Fibroblast of lung (primary cell): Measurements from ENCODE around the gene TBX20. TPM values are rescaled to one million over a fixed set of nuclear protein-coding genes. Genes with fewer than 3 reads are reported as not detected.
"Not testable (repeated sequence)": the region's sequence is repeated elsewhere in the genome, so short reads cannot be mapped to it uniquely, and the experiment has no call there.

ENCODE experiments used
- DNase-seq, 2 donors: peaks; one replicate each; pipeline versions ENCODE4 v3.0.0 to v3.0.0-alpha.2; 2010; ENCODE audit warnings: low read depth in 2 of 2
- H2AFZ ChIP-seq: 2 replicates; pipeline ENCODE4 v1.5.1; 2012; ENCODE audit warnings: low read length, control low read depth, inconsistent platforms
- H3K27ac ChIP-seq: 2 replicates; pipeline ENCODE4 v1.5.1; 2011; ENCODE audit warnings: low read length, control low read depth; ENCODE audit not compliant: insufficient read depth
- H3K27me3 ChIP-seq: 2 replicates; pipeline ENCODE4 v1.5.1; 2011; ENCODE audit warnings: mild to moderate bottlenecking, low read length; ENCODE audit not compliant: control insufficient read depth, insufficient read depth
- H3K36me3 ChIP-seq: 2 replicates; pipeline ENCODE4 v1.5.1; 2011; ENCODE audit warnings: low read length; ENCODE audit not compliant: control insufficient read depth, insufficient read depth
- H3K4me1 ChIP-seq: 2 replicates; pipeline ENCODE4 v1.5.1; 2011; ENCODE audit warnings: low read length; ENCODE audit not compliant: control insufficient read depth, insufficient read depth; ENCODE audit errors: extremely low read depth
- H3K4me2 ChIP-seq: 2 replicates; pipeline ENCODE4 v1.5.1; 2011; ENCODE audit warnings: low read length, control low read depth; ENCODE audit not compliant: insufficient read depth; ENCODE audit errors: extremely low read depth
- H3K4me3 ChIP-seq, 4 experiments: fragments of 200-600 bp in 1 of 4; sonication (generic) in 1 of 4; replicated peaks in 1 of 4; 2 replicates each; pipeline ENCODE4 v1.5.1; 2011 to 2016; ENCODE audit warnings: low read length in 4 of 4, low read depth in 3 of 4, mild to moderate bottlenecking in 3 of 4, control low read depth in 2 of 4, inconsistent platforms in 1 of 4, mixed read lengths in 1 of 4; ENCODE audit not compliant: insufficient read depth in 1 of 4; ENCODE audit errors: control extremely low read depth in 1 of 4
- H3K79me2 ChIP-seq: 2 replicates; pipeline ENCODE4 v1.5.1; 2012; ENCODE audit warnings: mild to moderate bottlenecking, low read length, inconsistent platforms; ENCODE audit not compliant: control insufficient read depth, insufficient read depth
- H3K9ac ChIP-seq: 2 replicates; pipeline ENCODE4 v1.5.1; 2011; ENCODE audit warnings: mild to moderate bottlenecking, low read length, control low read depth; ENCODE audit not compliant: insufficient read depth
- H3K9me3 ChIP-seq: 2 replicates; pipeline ENCODE4 v1.5.1; 2012; ENCODE audit warnings: low read depth, low read length; ENCODE audit not compliant: control insufficient read depth, insufficient read depth
- H4K20me1 ChIP-seq: 2 replicates; pipeline ENCODE4 v1.5.1; 2011; ENCODE audit warnings: low read length; ENCODE audit not compliant: control insufficient read depth, insufficient read depth; ENCODE audit errors: extremely low read depth
- EZH2 ChIP-seq: IDR thresholded peaks from 2 replicates; pipeline ENCODE4 v1.5.1; 2012; ENCODE audit warnings: low read length, control low read depth, mild to moderate bottlenecking; ENCODE audit errors: missing control alignments
- polyA plus RNA-seq, 2 donors: library from polyadenylated mRNA; depleted of rRNA in 1 of 2; stranded (reverse) in 1 of 2; unstranded in 1 of 2; fragments of >200 nt; gene quantifications; 2 replicates each; pipeline ENCODE4 v1.2.1, GENCODE V29; 2011 to 2012; ENCODE audit warnings: missing spikeins in 1 of 2
- total RNA-seq: library from RNA; depleted of rRNA; stranded (reverse); fragments of >200 nt; gene quantifications from 2 replicates; pipeline ENCODE4 v1.2.1, GENCODE V29; 2014
- TF ChIP-seq, protein P1 (sequence below), 2 donors: IDR thresholded peaks in 1 of 2; conservative IDR thresholded peaks in 1 of 2; 1 replicate in 1 of 2; 2 replicates in 1 of 2; pipeline ENCODE4 v1.5.1; 2011 to 2012; ENCODE audit warnings: low read length in 2 of 2, control low read depth in 1 of 2, inconsistent platforms in 1 of 2, low read depth in 1 of 2, mild to moderate bottlenecking in 1 of 2

TBX20 gene
- total and polyA plus RNA-seq, 2 donors (not counting 1 experiment from before 2014, with no cell fraction given), result 0.05 TPM; not detected in 1

DNA sequence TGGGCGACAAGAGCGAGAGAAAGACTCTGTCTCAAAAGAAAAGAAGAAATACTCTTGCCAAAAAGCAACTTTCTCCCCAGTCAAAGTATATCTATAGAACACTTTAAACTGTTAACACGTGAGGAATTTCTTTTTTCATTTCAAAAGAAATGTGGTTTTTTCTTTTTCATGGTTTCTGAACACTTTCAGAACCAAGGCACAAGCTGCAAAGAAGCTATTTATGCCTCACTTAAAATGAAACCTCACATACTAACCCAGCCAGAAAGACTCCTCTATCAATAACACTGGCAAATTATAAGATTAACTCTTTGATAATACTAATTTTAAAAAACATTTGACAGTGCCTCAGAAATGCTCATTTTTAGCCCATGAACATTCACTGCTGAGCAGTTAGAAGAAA lies 20.9 kb downstream of the TBX20 start:
- no peaks in the 10 kb centered on the region for H3K4me1 ChIP-seq
- TF ChIP-seq, protein P1, sequence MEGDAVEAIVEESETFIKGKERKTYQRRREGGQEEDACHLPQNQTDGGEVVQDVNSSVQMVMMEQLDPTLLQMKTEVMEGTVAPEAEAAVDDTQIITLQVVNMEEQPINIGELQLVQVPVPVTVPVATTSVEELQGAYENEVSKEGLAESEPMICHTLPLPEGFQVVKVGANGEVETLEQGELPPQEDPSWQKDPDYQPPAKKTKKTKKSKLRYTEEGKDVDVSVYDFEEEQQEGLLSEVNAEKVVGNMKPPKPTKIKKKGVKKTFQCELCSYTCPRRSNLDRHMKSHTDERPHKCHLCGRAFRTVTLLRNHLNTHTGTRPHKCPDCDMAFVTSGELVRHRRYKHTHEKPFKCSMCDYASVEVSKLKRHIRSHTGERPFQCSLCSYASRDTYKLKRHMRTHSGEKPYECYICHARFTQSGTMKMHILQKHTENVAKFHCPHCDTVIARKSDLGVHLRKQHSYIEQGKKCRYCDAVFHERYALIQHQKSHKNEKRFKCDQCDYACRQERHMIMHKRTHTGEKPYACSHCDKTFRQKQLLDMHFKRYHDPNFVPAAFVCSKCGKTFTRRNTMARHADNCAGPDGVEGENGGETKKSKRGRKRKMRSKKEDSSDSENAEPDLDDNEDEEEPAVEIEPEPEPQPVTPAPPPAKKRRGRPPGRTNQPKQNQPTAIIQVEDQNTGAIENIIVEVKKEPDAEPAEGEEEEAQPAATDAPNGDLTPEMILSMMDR (conservative IDR thresholded peaks at IDR 0.05 in 1 of 2, IDR thresholded peaks at IDR 0.05 in 1 of 2; ENCODE audit: low read depth in 1 of 2, low read length in 2 of 2), result no peak
- no peak for TF ChIP-seq EZH2
- no peak overlapping the region for H3K27ac ChIP-seq
- H3K27me3 ChIP-seq, result no peaks in the 10 kb centered on the region
- H2AFZ ChIP-seq, result no peak overlapping the region
- H4K20me1 ChIP-seq, result no peaks in the 10 kb centered on the region
- no peak for DNase-seq
- H3K9me3 ChIP-seq, result no peaks in the 10 kb centered on the region
- no peak overlapping the region for H3K4me3 ChIP-seq
- no peak overlapping the region for H3K4me2 ChIP-seq
- no peak overlapping the region for H3K9ac ChIP-seq
- H3K36me3 ChIP-seq, result no peaks in the 10 kb centered on the region
- no peaks in the 10 kb centered on the region for H3K79me2 ChIP-seq

DNA sequence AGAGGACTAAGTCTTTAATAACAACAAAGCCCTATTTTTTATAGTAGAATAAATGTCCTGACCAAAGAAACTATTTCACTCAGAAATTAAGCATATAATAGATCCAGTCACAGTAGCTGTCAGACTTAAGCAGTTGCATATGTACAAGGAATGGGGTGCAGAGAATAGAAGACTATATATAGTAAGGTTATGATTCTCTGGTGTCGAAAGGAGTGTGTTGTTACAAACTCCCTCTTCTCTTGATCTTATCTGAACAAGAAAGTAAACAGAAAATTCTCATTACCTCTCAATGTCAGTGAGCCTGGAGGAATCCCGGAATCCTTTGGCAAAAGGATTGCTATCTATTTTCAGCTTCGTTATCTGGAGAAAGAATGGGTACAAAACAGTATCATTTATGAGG lies 22.7 kb downstream of the TBX20 start:
- not testable (repeated sequence) for H3K4me2 ChIP-seq, H2AFZ ChIP-seq, H3K4me1 ChIP-seq, H3K79me2 ChIP-seq, H3K27me3 ChIP-seq, H4K20me1 ChIP-seq, H3K36me3 ChIP-seq, H3K27ac ChIP-seq, DNase-seq, H3K4me3 ChIP-seq, H3K9ac ChIP-seq, H3K9me3 ChIP-seq

DNA sequence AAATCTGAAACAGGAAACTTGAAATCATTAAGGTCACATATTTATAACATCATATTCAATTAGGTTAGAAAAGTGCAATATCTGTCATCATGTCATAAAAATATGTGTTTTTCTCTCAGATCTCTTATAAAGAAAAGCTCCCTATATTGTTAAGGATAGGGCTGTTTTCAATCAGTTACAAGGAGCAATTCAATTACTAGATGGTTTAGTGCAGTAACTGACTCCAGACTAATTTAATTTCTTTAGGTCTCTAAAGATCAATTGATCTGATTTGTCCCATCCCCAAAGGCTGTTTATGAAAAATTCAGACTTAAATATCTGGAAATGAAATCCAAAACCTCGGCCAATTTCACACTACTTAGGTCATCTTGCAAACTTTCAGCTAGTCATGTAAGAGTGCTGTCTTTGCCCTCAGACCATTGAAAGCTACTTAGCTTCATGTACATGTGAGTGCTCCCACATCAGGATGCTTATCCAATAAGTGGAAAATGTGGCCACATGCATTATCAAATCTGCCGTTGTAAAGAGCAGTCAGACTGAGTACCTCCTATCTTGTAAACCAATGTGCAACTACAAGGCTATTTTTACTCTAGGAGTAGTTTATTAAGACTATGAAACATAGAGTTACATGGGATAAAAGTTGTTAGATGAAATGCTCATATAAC lies 24.7 kb downstream of the TBX20 start:
- not testable (repeated sequence) for H3K4me3 ChIP-seq, H3K27ac ChIP-seq, H2AFZ ChIP-seq, H3K9me3 ChIP-seq, DNase-seq, H3K27me3 ChIP-seq, H3K4me2 ChIP-seq, H3K36me3 ChIP-seq, H3K79me2 ChIP-seq, H3K9ac ChIP-seq, H4K20me1 ChIP-seq, H3K4me1 ChIP-seq

DNA sequence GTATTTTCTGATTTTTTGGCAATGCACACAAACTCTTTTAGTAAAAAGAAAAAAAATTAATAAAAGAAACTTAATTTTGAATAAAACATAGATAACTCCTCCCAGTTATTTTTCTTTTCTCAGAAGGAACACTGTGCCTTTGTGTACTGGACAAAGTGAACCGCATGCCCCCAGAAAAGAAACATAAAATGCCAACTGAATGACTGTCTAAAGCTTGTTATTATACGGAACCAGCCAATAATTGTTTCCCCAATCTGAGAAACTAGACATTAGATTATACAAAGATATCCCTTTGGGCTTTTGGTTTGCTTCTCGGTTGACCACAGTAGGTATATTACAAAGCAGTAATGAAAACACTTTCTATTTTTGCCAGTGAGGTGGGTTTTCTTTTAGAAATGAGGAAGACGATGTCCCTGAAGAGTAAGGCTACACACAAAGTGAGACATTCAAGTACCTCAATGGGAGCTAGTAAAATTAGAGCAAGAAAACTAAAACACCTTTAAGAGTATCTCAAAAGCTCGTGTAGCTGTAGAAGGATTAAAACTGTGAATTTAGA lies 25.3 kb downstream of the TBX20 start:
- H3K4me3 ChIP-seq, H3K9me3 ChIP-seq, H3K27me3 ChIP-seq, H4K20me1 ChIP-seq, H3K36me3 ChIP-seq, H3K4me2 ChIP-seq, H3K4me1 ChIP-seq, H3K79me2 ChIP-seq, H3K9ac ChIP-seq, H3K27ac ChIP-seq, H2AFZ ChIP-seq, DNase-seq: not testable (repeated sequence)

DNA sequence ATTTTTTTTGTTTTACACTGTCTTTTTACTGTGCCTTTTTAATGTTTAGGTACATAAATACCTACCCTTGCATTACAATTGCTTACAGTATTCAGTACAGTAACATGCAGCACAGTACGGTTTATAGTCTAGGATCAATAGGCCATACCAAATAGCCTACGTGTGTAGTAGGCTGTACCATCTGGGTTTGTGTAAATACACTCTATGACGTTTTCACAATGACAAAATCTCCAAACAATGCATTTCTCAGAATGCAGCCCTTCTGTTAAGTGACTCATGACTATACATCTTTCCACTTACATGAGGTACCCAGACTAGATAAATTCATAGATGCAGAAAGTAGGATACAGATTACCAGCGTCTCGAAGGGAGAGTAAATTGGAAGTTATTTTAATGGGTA lies 26.5 kb downstream of the TBX20 start:
- not testable (repeated sequence) for H3K27ac ChIP-seq, H3K4me2 ChIP-seq, H3K27me3 ChIP-seq, H3K9ac ChIP-seq, H3K4me3 ChIP-seq, H3K79me2 ChIP-seq, H2AFZ ChIP-seq, H3K36me3 ChIP-seq, H3K9me3 ChIP-seq, H4K20me1 ChIP-seq, H3K4me1 ChIP-seq
- DNase-seq, result peak; percentile 8 to 20

DNA sequence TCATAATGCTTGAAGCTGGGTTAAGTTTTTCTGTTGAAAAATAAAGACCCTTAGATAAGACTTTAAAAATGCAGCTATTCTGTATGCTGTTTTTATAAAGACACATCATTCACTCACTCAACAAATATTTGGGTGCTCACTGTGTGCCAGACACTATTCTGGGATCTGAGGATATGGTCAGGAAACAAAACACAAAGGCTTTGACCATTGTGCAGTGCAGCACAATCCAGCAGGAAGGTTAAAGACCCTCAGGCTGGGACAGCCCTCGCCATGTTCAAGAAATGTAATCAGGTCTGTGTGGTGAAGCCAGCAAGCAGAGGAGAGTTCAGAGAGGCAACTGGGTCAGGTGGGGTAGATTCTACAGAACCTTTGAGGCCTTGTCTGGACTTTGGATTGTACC lies 31.5 kb downstream of the TBX20 start:
- not testable (repeated sequence) for H3K79me2 ChIP-seq, DNase-seq, H3K27me3 ChIP-seq, H2AFZ ChIP-seq, H3K4me2 ChIP-seq, H3K9ac ChIP-seq, H3K4me3 ChIP-seq, H3K36me3 ChIP-seq, H3K27ac ChIP-seq, H3K9me3 ChIP-seq, H4K20me1 ChIP-seq, H3K4me1 ChIP-seq
